Ishikawa (cell line): ENCODE measurements around the gene NTSR1.

Experiments
- EP300 ChIP-seq: IDR thresholded peaks from 2 replicates; pipeline ENCODE4 v1.6.1; 2012; ENCODE audit warnings: borderline replicate concordance
- NFIC ChIP-seq: IDR thresholded peaks from 2 replicates; pipeline ENCODE4 v1.6.1; 2012
- TAF1 ChIP-seq: IDR thresholded peaks from 2 replicates; pipeline ENCODE4 v1.6.1; 2012; ENCODE audit warnings: low read depth, mild to moderate bottlenecking
- TEAD4 ChIP-seq: IDR thresholded peaks from 2 replicates; pipeline ENCODE4 v1.6.1; 2012
- YY1 ChIP-seq: IDR thresholded peaks from 2 replicates; pipeline ENCODE4 v1.6.1; 2012; ENCODE audit warnings: low read depth

DNA sequence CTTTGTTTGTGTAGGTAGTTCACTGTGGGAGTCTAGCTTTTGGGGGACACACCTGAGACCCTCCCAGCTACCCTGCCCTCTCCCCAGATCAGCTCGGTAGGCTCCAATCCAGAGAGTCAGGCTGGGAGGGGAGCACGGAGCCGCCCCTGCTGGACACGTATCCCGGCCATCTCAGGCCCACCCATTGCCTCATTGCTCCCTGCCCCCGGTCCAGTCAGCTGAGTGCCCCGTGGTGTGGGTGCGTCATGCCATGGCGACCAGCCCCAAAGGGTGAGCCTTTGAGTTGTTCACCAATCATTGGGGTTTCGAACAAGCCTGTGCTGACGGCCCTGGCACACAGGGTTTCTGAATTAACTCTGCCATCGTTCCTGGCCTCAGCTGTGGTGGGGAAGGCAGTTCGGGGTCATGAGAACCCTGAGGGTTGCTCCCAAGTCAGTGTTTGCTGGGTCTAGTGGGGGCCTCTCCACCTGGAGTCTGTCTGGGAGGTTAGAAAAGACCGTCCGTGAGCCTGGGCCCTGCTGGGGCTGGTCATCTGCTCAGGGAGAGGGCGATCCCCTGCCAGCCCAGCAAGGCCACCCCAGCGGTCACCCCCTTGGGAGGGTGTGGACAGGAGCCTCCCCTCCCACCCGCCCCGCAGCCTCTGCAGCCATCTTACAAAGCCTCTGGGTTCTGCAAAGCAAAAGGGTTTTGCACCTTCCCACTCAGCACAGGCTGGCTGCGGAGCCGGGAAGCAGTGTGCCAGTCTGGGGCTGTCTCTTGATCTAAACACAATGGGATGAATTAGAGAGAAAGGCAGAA, 34.5 kb downstream of the NTSR1 start:
- no peak for TF ChIP-seq YY1
- no peak for TF ChIP-seq EP300
- TF ChIP-seq TEAD4 = no peak
- no peak for TF ChIP-seq NFIC
- TF ChIP-seq TAF1 = no peak
